Measurements from ENCODE around the gene TBL2. TPM values are rescaled to one million over a fixed set of nuclear protein-coding genes. Genes with fewer than 3 reads are reported as not detected.

TBL2 gene
- total and polyA plus RNA-seq, 2 of the 4 experiments (the other 2 are of a cell fraction): 72.6 to 94.1 TPM

GRCh38 chr7:73570521-73570920 is 7.9 kb downstream of the TBL2 start:
- Histone ChIP-seq H2AK9ac (replicated peaks; ENCODE audit: low read depth, low read length, poor library complexity) (no peak overlapping the region), H3K9me1 (ENCODE audit: insufficient read depth, low read length) (peaks cover 18% of the 10 kb centered on the region), H2BK15ac (ENCODE audit: low read depth, low read length) (no peak overlapping the region), H4K8ac (ENCODE audit: low read depth in 2 of 2, low read length in 2 of 2) (no peak overlapping the region), H3K27me3 (ENCODE audit: control insufficient read depth, insufficient read depth, low read length) (no peaks in the 10 kb centered on the region), H3K14ac (replicated peaks; ENCODE audit: low read depth, low read length) (no peak overlapping the region), H3K27ac (ENCODE audit: insufficient read depth, low read length) (no peak overlapping the region), H3K23ac (ENCODE audit: low read depth, low read length) (no peak overlapping the region), H3K4ac (ENCODE audit: low read depth, low read length) (no peak overlapping the region), H2BK120ac (ENCODE audit: low read depth, low read length) (no peak overlapping the region), H3K4me2 (ENCODE audit: low read depth, low read length) (no peak overlapping the region), H2BK20ac (ENCODE audit: low read depth, low read length) (no peak overlapping the region), H4K20me1 (ENCODE audit: insufficient read depth, low read length) (peaks cover 27% of the 10 kb centered on the region), H2BK5ac (ENCODE audit: low read depth, low read length, poor library complexity, severe bottlenecking) (no peak overlapping the region), H3K9ac (ENCODE audit: low read depth, low read length) (no peak overlapping the region), H3K4me1 (ENCODE audit: control insufficient read depth, insufficient read depth, low read length) (no peaks in the 10 kb centered on the region), H3K18ac (ENCODE audit: low read depth, low read length) (no peak overlapping the region), H3K56ac (ENCODE audit: extremely low read depth, insufficient read depth, low read length) (no peak overlapping the region), H3K4me3 (ENCODE audit: insufficient read depth, low read depth, low read length) (no peak overlapping the region), H3K36me3 (ENCODE audit: control insufficient read depth, insufficient read depth, low read length) (peaks cover 51% of the 10 kb centered on the region), H3K9me3 (ENCODE audit: control insufficient read depth, insufficient read depth, low read length) (no peaks in the 10 kb centered on the region), H3K79me1 (ENCODE audit: low read depth in 1 of 2, low read length in 2 of 2) (peaks cover 24 to 40% of the 10 kb centered on the region in 2 experiments), H4K91ac (ENCODE audit: insufficient read depth, low read depth, low read length) (no peak overlapping the region), H4K5ac (ENCODE audit: low read depth, low read length) (no peak overlapping the region), H2AFZ (replicated peaks; ENCODE audit: low read length, poor library complexity) (no peak overlapping the region), H2AK5ac (ENCODE audit: low read depth, low read length) (no peak overlapping the region)
- no peak for DNase-seq
- ATAC-seq (ENCODE audit: low read depth): no peak
- intact Hi-C loops (cut with micrococcal nuclease): no loop called here
- no TSS peak for BruUV-seq (replicated peaks)
- CTCF ChIA-PET: no interaction called here
- dilution Hi-C loops (cut with HindIII; ENCODE audit: low sequenced_read_pairs, unreplicated experiment): no loop called here
- WGBS, 2 experiments (ENCODE audit: extremely low coverage in 2 of 2, insufficient read length in 1 of 2): 98% methylated on average over 6 of the region's 22 CpGs; no CpG with 5 or more reads in 1 of the 2 experiments
- POLR2A ChIA-PET (ENCODE audit: unreplicated experiment): no interaction called here
- in situ Hi-C loops (cut with MboI; ENCODE audit: low sequenced_read_pairs): no loop called here
- TF ChIP-seq MXI1 (IDR thresholded peaks at IDR 0.05; ENCODE audit: borderline replicate concordance, low read depth, low read length) (no peak), FOS (IDR thresholded peaks at IDR 0.05; ENCODE audit: low read depth, low read length) (no peak), CHD1 (IDR thresholded peaks at IDR 0.05; ENCODE audit: low read depth, low read length) (no peak), RFX5 (IDR thresholded peaks at IDR 0.05; ENCODE audit: low read depth, low read length) (no peak), BHLHE40 (IDR thresholded peaks at IDR 0.05; ENCODE audit: low read depth, low read length) (no peak), NFE2L2 (IDR thresholded peaks at IDR 0.05; ENCODE audit: low read depth, low read length) (no peak), USF2 (IDR thresholded peaks at IDR 0.05; ENCODE audit: low read depth, low read length) (no peak), MAZ (IDR thresholded peaks at IDR 0.05; ENCODE audit: borderline replicate concordance, low read depth, low read length) (no peak), POLR2A (IDR thresholded peaks at IDR 0.05; ENCODE audit: low read depth, low read length) (no peak), SMC3 (IDR thresholded peaks at IDR 0.05; ENCODE audit: low read depth, low read length) (no peak), RAD21 (IDR thresholded peaks at IDR 0.05; ENCODE audit: low read length) (no peak), CEBPB (IDR thresholded peaks at IDR 0.05; ENCODE audit: low read depth, low read length) (no peak), MAFK (IDR thresholded peaks at IDR 0.05; ENCODE audit: low read depth, low read length) (no peak)
- TF ChIP-seq, protein P1, sequence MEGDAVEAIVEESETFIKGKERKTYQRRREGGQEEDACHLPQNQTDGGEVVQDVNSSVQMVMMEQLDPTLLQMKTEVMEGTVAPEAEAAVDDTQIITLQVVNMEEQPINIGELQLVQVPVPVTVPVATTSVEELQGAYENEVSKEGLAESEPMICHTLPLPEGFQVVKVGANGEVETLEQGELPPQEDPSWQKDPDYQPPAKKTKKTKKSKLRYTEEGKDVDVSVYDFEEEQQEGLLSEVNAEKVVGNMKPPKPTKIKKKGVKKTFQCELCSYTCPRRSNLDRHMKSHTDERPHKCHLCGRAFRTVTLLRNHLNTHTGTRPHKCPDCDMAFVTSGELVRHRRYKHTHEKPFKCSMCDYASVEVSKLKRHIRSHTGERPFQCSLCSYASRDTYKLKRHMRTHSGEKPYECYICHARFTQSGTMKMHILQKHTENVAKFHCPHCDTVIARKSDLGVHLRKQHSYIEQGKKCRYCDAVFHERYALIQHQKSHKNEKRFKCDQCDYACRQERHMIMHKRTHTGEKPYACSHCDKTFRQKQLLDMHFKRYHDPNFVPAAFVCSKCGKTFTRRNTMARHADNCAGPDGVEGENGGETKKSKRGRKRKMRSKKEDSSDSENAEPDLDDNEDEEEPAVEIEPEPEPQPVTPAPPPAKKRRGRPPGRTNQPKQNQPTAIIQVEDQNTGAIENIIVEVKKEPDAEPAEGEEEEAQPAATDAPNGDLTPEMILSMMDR (conservative IDR thresholded peaks at IDR 0.05; ENCODE audit: low read depth, low read length): no peak
- TF ChIP-seq, protein P2, sequence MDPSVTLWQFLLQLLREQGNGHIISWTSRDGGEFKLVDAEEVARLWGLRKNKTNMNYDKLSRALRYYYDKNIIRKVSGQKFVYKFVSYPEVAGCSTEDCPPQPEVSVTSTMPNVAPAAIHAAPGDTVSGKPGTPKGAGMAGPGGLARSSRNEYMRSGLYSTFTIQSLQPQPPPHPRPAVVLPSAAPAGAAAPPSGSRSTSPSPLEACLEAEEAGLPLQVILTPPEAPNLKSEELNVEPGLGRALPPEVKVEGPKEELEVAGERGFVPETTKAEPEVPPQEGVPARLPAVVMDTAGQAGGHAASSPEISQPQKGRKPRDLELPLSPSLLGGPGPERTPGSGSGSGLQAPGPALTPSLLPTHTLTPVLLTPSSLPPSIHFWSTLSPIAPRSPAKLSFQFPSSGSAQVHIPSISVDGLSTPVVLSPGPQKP (IDR thresholded peaks at IDR 0.05; ENCODE audit: borderline replicate concordance, low read depth, low read length): no peak

Measured in IMR-90 (cell line).